Measurements from ENCODE around the gene PODXL. TPM values are rescaled to one million over a fixed set of nuclear protein-coding genes. Genes with fewer than 3 reads are reported as not detected.

The PODXL gene
- polyA plus RNA-seq, 1 donor (not counting 4 experiments of a cell fraction or from before 2014, with no cell fraction given): 0.08 TPM

DNA sequence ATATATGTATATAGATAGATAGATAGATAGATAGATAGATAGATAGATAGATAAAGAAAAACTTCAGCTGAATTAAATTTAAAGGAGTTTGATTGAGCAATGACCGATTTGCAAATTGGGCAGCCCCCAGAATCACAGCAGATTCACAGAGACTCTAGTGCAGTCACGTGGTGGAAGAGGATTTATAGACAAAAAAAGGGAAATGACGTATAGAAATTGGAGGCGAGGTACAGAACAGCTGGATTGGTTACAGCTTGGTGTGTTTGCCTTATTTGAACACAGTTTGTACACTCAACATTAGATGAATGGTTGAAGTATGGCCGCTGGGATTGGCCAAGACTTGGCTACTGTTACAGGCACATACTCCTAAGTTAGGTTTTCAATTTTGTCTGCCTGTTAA, 8.2 kb upstream of the PODXL start:
- DNase-seq (ENCODE audit: low read depth, low spot score) (no peak), FAIRE-seq (no peak)
- no peak overlapping the region for H3K4me3 ChIP-seq (ENCODE audit: control insufficient read depth in 2 of 3, extremely low read depth in 1 of 3, insufficient read depth in 2 of 3, low read depth in 1 of 3, low read length in 3 of 3)
- H2AFZ ChIP-seq (ENCODE audit: control insufficient read depth, low read length): no peak overlapping the region
- no peaks in the 10 kb centered on the region for H3K79me2 ChIP-seq (ENCODE audit: control insufficient read depth, insufficient read depth, low read length)
- TF ChIP-seq EZH2 (IDR thresholded peaks at IDR 0.05; ENCODE audit: low read length) (no peak), CTCF (optimal IDR thresholded peaks at IDR 0.05 in 1 of 3, IDR thresholded peaks at IDR 0.05 in 1 of 3, conservative IDR thresholded peaks at IDR 0.05 in 1 of 3; ENCODE audit: extremely low read depth in 1 of 3, insufficient read depth in 2 of 3, low read length in 3 of 3) (no peak)
- H3K27me3 ChIP-seq (ENCODE audit: control insufficient read depth, extremely low read depth, insufficient read depth, low read length): peaks cover 17% of the 10 kb centered on the region
- H3K9me1 ChIP-seq (ENCODE audit: control insufficient read depth, extremely low read depth, insufficient read depth, low read length): no peaks in the 10 kb centered on the region
- H3K9ac ChIP-seq (ENCODE audit: control insufficient read depth, extremely low read depth, insufficient read depth, low read length): no peak overlapping the region
- dilution Hi-C loops (cut with MboI; ENCODE audit: extremely low pct_ligation_motif_present, low sequenced_read_pairs): no loop called here
- H4K20me1 ChIP-seq (ENCODE audit: control insufficient read depth, extremely low read depth, insufficient read depth, low read length): no peaks in the 10 kb centered on the region
- no peak overlapping the region for H3K4me2 ChIP-seq (ENCODE audit: control insufficient read depth, extremely low read depth, insufficient read depth, low read depth, low read length)
- no peak overlapping the region for H3K27ac ChIP-seq (ENCODE audit: control insufficient read depth, insufficient read depth, low read length)
- no peaks in the 10 kb centered on the region for H3K9me3 ChIP-seq (ENCODE audit: control insufficient read depth, low read depth, low read length)
- H3K36me3 ChIP-seq (ENCODE audit: control insufficient read depth in 2 of 2, extremely low read depth in 1 of 2, insufficient read depth in 2 of 2, low read length in 2 of 2): no peaks in the 10 kb centered on the region
- H3K4me1 ChIP-seq (ENCODE audit: control insufficient read depth, extremely low read depth, insufficient read depth, low read length): no peaks in the 10 kb centered on the region

DNA sequence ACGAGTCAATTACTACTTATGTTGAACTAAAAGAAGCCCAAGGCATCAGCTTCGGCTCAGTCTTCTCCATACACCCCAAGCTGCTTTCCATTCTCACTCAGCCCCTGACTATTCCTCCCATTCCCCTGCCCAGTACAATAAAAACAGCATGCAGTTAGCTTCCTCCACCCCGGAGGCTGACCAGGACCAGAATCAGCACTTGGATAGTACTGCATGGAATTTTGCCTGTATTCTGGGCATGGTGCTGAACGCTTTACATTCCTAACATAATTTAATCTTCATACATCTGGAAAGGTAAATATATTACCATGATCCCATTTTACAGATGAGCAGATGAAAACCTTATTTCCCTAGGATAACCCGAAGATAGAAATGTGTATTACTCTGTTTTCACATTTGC, 7.5 kb upstream of the PODXL start:
- DNase-seq (ENCODE audit: low read depth, low spot score) (no peak), FAIRE-seq (no peak)
- Histone ChIP-seq H3K27ac (ENCODE audit: control insufficient read depth, insufficient read depth, low read length) (no peak overlapping the region), H3K9me3 (ENCODE audit: control insufficient read depth, low read depth, low read length) (no peaks in the 10 kb centered on the region), H4K20me1 (ENCODE audit: control insufficient read depth, extremely low read depth, insufficient read depth, low read length) (no peaks in the 10 kb centered on the region), H3K27me3 (ENCODE audit: control insufficient read depth, extremely low read depth, insufficient read depth, low read length) (peaks cover 17% of the 10 kb centered on the region), H3K9ac (ENCODE audit: control insufficient read depth, extremely low read depth, insufficient read depth, low read length) (no peak overlapping the region), H3K4me3 (ENCODE audit: control insufficient read depth in 2 of 3, extremely low read depth in 1 of 3, insufficient read depth in 2 of 3, low read depth in 1 of 3, low read length in 3 of 3) (no peak overlapping the region), H3K9me1 (ENCODE audit: control insufficient read depth, extremely low read depth, insufficient read depth, low read length) (no peaks in the 10 kb centered on the region), H3K36me3 (ENCODE audit: control insufficient read depth in 2 of 2, extremely low read depth in 1 of 2, insufficient read depth in 2 of 2, low read length in 2 of 2) (no peaks in the 10 kb centered on the region), H2AFZ (ENCODE audit: control insufficient read depth, low read length) (no peak overlapping the region), H3K79me2 (ENCODE audit: control insufficient read depth, insufficient read depth, low read length) (no peaks in the 10 kb centered on the region), H3K4me1 (ENCODE audit: control insufficient read depth, extremely low read depth, insufficient read depth, low read length) (no peaks in the 10 kb centered on the region), H3K4me2 (ENCODE audit: control insufficient read depth, extremely low read depth, insufficient read depth, low read depth, low read length) (no peak overlapping the region)
- dilution Hi-C loops (cut with MboI; ENCODE audit: extremely low pct_ligation_motif_present, low sequenced_read_pairs): no loop called here
- TF ChIP-seq EZH2 (IDR thresholded peaks at IDR 0.05; ENCODE audit: low read length): no peak
- no peak for TF ChIP-seq CTCF (optimal IDR thresholded peaks at IDR 0.05 in 1 of 3, IDR thresholded peaks at IDR 0.05 in 1 of 3, conservative IDR thresholded peaks at IDR 0.05 in 1 of 3; ENCODE audit: extremely low read depth in 1 of 3, insufficient read depth in 2 of 3, low read length in 3 of 3)

Data from keratinocyte (primary cell).